Measurements from ENCODE around the gene ZNF429.
"Not testable (repeated sequence)": the region's sequence is repeated elsewhere in the genome, so short reads cannot be mapped to it uniquely, and the experiment has no call there.

Gene ZNF429

GRCh38 chr19:21590867-21591266 is 85.5 kb downstream of the ZNF429 start:
- DNase-seq (ENCODE audit: low read depth) = no peak

DNA sequence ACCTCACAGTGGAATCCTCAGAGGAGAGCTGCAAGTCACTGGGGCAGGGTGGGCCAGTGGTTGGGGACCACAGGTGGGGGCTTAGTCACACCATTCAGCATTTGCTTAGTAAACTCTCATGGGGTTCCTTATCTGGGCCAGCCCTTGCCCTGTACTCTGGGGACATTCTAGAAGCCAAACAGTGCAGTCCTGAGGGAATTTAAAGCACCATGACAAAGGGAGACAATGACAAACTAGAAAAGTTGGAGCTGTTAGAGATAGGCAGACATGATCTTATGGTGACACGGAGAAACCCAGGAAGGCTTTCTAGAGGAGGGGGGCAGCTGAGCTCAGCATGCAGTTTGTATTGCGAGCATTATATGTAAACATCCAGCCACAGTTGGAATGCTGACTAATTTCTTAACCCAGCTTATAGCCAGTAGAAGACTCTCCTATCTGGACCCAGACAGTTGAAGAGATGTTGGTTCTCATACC is 87.6 kb downstream of the ZNF429 start:
- no peak for DNase-seq (ENCODE audit: low read depth)

DNA sequence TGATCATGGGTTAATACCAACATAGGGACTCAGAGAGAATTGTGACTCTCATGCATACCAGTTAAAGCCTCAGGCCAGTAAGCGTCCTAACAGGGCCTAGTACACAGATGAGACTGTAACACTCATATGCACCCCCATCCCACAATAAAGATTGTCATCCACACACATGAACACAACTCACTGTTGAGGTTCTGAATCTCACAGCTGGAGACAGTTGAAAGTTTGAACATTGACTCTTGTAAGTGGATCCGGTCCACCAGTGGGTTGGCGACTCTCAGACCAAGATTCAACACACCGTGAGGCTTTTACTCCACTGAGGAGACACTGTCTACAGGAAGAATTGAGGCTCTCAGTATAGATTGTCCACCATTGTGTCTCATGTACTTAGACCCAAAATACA is 88.1 kb downstream of the ZNF429 start:
- no peak for DNase-seq (ENCODE audit: low read depth)

DNA sequence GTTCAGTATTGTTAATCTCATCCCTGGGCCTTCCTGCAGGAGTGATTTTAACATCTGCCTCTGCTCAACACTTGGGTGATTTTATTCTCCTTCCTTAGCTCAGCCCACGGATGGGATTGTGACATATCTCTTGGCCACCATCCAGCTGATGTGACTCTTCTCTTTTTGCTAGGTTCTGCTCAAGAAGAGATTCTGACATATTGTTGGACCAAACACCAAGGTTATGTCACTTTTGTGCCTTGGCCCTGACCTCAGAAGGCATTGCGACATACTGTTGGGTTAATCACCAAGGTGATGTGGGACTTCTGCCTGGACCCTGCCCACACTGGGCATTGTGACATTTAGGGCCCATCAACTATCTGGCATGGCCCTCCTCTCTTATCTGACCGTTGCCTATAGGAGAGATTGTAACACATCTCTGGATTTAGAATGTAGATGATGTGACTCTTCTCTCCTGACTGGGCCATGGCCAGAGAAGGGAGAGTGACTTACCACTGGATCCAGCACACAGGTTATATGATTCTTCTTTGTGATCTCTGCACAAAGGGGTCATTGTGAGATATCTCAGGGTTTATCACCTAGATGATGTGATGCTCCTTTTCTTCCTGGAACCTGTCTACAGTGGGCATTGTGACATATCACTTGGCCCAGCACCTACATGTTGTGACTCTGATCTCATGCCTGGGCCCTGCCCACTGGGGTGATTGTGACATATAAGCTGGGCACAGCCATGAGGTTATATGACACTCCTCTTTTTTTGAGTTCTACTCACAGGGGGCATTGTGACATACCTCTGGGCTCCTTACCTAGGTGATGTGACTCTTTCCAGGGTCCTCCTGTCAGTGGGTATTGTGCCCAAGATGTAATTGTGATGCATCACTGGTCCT is 88.8 kb downstream of the ZNF429 start:
- no peak for DNase-seq (ENCODE audit: low read depth)

DNA sequence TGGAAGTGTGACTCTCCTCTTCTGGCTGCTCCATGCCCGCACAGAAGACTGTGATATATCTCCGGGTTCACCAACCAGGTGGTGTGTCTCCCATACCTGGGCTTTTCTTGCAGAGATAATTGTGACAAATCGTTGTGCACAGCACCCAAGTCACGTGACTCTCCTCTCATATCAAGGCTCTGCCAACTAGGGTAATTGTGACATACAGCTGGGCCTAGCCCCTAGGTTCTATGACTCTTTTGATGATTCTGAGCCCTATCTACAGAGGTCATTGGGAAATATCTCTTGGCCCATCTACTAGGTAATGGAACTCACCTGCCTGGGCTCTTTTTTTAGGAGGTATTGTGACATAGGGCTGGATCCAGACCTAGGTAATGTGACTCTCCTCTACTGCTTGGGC is 89.8 kb downstream of the ZNF429 start:
- DNase-seq (ENCODE audit: low read depth) = no peak

DNA sequence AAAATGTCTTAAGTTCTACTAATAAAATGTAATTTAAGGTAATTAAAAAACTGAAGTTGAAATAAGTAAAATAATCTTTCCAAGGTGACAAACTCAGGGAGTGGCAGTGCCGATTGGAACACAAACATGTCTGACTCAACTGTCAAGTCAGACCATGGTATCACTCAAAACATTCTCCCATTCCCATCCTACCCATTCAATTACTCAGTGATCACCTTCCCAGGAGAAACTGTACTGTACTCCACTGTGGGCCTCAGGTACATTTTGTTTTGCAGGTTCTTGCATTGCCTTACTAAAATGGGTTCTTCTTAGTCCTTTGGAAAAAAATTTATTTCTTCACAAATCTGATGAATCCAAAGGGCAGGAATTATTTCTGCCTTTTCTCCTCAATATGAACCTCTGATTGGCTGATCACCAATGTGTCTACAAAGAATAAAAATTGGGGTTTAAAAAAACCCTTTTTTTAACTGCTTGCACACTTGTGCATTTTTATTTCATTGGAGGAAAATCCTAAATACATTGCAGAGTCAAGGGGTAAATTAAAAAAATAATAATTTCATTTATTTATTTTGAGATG is 96.8 kb downstream of the ZNF429 start:
- no peak for DNase-seq (ENCODE audit: low read depth)

DNA sequence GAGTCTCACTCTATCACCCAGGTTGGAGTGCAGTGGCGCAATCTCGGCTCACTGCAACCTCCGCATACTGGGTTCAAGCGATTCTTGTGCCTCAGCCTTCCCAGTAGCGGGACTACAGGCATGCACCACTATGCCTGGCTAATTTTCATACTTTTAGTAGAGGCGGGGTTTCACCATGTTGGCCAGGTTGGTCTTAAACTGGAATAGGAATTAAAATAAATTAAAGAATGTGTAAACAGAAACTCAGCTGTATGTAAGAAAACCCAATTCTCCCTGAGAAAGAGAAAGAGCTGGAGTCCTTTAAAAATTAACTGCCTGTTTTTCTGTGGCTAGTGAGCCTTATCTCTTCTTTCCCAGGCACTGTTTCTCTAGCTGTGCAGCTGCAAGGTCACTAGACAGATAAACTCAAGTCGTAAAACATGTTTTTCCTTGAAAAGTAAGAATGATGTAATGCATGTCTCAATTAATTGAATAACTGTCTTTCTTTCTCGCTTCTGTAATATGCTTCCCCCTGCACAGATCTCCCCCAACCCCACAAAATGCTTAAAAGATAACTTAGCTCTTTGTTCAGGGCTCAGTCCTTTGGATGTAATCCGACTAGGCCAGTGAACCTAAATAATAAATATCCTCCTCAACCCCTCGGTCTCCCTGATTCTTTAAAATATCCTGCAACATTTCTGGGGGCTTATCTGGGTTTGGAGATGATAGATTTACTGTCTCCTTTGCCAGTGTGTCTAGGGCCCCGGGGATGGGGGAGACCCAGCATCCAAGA is 97.4 kb downstream of the ZNF429 start:
- not testable (repeated sequence) for DNase-seq (ENCODE audit: low read depth)

DNA sequence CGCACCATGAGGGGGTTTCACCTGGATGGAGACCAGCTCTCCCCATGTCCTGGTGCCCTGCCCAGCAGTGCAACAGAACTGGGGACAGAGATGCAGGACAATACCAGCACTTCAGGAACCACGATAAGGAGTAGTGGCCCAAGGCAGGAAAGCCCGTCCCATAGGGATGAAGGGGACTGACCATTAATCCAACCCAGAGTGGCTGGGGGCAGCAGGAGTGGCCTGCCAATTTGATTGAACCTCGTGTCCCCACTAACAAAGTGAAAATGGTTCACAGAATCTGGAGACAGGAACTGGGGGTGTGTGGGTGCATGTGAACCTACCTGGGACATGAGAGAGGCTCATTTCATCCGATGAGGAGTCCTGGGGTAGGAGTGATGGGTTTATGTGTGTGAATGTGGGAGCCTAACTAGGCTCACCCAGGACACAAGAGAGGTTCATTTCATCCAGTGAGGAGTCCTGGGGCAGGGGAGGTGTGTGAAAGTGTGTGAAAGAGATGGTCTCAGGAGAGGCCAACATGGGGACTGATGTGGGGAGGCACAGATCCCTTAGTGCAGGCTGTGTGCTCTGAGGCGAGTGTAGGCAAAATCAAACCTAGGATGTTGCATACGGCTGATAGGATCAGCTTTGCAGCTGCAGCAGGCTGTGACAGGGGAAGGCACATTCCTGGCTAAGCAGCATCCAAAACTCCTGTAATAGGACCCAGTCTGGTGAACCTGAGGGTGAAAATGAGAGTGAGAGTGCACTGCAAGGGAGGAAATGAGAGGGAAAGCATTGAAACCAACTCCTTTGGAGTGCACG is 98.2 kb downstream of the ZNF429 start:
- no peak for DNase-seq (ENCODE audit: low read depth)

- DNase-seq (ENCODE audit: low read depth) = no peak
Observed at GRCh38 chr19:21604351-21604926, 99.0 kb downstream of the ZNF429 start.

All from HS-27A (cell line).